HG03442 (cell line): ENCODE measurements around the gene NCAM2.

Source experiments
- ATAC-seq: cut with Tn5 transposase; IDR thresholded peaks from one replicate; pipeline ENCODE4 v1.9.1; 2021; ENCODE audit warnings: mild to moderate bottlenecking, moderate library complexity; ENCODE audit not compliant: unreplicated experiment

Gene NCAM2

DNA sequence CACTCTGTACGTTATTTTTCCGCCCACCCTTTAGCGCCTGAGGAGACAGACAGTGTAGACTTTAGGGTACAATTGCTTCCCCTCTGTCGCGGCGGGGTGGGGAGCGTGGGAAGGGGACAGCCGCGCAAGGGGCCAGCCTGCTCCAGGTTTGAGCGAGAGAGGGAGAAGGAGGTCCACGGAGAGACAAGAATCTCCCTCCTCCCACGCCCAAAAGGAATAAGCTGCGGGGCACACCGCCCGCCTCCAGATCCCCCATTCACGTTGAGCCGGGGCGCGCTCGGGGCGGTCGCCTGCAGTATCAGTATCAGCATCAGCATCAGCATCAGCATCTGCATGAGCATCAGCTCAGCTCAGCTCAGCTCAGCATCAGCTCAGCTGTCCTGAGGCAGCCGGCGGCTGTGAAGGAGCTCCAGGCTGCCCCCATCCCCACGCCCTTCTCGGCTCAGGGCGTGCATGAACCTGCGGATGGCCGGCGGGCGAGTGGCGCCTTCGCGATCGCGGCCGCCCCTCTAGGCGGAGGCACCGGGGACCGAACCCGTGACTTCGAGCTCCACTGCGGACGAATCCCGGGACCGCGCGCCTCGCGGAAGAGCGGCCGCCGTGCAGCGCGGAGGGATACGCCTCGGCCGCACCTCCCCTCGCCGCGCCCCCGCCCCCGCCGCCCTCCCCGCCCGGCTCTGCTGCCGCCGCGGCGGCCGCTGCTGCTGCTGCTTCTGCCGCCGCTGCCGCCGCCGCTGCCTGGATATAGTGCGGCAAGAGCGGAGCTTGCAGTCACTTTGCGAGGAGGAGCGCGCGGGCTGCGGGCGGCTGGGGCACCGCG is at the start of gene NCAM2:
TSS of gene NCAM2 (plus strand) at position 774 of the 820 bp plus-strand sequence.
- peak; percentile 57 for ATAC-seq

DNA sequence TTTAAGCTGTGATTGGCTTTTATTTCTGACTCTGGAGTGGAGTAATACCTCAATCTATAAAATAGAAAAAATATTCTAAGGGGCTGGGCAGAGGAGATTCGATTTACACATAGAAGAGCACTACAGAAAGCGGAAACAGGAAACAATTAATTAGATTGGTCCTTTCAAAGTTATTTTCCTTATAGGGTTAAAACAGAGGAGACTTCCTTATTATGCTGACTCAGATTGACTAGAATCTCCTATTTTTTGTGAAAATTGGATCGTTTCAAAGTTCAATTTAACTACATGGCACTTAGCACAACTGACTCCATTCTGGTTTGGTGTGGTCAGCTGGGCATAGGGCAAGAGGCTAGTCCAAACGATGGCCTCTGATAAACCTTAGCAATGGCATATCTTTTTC is 48.3 kb upstream of the NCAM2 start:
- ATAC-seq, result no peak

DNA sequence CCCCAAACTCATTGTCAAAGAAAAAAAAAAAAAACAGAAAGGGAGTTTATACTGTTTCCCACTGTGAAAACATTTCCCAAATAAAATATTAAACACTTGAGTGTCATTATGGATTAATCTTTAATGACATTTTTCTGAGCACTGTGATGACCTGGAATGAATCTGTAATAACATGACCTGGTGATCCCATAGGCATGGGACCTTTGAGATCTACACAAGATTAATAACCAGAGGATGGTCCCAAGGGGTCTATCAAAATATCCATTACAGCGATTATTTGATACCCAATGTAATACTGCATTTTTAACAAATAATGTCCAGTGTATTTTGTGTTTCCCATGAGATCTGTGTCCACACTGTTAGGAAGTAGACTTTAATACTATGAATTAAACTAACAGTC is 32.4 kb upstream of the NCAM2 start:
- no peak for ATAC-seq

DNA sequence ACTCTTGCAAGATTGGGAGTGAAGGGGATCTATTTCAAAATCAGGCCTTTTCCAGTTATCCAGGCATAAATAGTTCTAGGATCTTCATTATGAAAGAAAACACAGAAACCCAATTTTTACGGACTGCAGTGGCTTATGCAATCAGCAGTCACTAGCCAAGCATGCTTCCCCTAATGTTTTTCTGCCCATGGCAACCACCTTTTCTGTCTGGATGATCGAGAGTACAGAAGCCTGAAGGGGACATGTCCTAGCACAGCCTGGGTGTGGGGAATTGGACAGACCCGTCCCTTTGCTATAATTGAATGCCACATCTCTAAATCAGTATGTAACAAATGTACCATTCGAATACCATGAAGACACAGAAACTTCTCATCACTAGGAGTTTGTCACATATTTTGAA is 29.8 kb upstream of the NCAM2 start:
- no peak for ATAC-seq

DNA sequence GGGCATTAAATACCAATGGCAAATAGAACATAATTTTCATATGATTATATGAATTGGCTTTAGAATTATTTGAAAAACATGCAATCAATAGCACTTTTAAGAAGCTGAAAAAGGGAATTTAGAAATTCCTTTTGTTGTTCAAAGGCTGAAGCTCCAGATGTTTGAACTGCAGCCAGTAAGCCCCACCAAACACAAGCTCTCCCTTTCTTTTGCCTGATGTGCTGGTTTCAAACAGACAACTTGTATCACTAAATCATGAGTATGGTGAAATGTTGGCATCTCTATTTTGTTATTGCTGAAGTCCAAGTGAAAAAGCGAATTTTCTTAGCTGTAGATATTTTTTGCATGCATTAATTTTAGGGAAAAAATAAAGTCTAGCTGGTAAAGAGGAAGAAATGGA is 27.5 kb upstream of the NCAM2 start:
- ATAC-seq, result no peak

DNA sequence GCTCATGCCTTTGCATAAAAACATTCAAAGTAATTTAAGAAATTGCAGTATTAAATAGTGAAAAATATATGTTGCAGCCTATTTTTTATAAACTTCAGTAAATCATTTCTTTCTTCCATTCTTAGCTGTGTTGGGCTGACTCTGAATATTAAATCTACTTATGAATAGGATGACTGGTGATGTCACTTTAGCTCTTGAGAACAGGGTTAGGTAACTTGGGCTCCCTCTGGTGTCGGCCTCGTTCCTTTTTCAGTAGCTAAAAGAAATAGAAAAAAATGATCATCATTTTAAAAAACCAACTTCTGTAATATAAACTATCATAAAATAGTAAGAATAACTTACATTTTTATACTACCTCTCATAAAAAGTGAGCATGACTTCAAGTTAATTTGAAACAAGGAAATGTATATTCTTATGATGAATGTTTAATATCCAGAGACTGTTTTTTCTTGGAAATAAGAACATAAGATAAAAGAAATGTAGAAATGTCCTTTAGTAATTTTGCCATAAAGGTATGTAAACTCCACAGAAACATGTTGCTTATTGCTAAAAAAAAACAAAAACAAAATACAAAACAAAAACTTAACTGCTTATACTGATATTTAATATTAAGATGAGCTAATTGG is 26.8 kb upstream of the NCAM2 start:
- no peak for ATAC-seq

DNA sequence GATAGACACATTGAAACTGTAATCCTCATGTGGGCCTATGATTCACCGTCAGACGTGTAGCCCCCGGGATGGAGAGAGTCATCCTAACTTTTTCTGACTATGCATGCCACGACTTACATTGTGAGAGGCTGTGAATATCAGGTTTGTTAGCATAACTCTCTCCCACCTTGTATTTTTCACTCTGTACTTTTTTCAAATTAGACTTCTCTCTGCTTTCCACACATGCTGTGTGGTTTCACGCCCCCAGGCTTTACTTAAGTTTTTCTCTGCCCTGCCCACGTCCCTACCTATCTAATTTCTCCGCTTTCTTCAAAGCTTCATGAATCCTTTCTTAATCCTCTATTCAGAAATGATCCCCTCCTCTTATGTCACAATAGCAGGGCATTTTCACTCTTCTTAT is 3.4 kb upstream of the NCAM2 start:
- no peak for ATAC-seq

DNA sequence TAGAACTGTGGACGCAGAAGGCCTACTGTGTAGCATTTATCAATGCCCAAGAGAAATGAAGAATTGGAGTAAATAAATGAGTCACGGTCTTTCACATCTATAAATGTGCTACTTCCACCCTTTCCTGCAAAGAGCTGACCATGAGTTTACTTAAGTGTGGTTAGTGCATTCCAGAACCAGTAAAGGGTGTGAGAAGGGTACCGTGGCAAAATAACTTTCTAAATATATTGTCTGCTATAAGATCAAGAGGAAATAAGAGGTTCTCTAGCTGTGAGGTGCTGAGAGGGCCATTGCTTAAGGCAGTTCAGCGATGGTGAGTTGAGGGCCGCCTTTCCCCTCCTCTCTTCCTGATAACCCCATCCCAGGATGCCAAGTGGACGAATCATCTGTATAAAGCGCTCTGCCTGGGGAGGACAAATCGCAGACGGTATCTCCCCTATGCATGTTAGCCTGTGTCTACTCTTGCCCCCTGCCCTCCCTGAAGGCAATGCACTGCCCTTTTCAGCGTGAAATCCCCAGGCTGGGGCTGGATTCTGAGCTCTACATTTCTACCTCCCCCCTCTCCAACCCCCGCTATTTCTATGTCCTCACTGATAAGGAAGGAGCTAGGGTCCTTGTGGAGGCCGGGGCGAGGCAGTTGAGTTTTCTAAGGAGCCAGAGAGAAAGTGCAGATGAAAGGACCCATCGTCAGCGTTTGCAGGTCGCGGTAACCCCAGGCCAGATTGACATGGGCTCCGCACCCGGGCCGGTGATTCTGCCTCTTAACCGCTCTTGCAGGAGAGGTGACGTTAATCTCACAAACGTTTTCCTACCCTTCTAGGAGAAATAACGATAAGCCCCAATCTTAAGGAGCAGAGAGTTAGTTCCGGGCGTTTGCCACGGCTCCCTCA is 1.5 kb upstream of the NCAM2 start:
- no peak for ATAC-seq

DNA sequence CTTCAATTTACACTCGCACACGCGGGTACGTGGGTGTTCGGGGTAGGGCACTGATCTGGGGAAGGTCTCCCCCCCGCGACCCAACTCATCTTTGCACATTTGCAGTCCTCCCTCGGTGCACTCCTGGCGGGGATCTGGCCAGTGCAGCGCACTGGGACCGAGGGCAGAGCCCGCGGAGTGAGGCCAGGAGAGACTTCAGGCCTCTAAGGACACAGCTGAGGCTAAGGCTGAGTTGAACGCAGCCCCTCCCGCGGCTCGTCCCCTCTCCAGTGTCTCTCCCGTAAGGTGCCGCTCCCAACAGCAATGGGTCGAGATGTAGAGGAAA is 936 bp upstream of the NCAM2 start:
- ATAC-seq, result no peak

DNA sequence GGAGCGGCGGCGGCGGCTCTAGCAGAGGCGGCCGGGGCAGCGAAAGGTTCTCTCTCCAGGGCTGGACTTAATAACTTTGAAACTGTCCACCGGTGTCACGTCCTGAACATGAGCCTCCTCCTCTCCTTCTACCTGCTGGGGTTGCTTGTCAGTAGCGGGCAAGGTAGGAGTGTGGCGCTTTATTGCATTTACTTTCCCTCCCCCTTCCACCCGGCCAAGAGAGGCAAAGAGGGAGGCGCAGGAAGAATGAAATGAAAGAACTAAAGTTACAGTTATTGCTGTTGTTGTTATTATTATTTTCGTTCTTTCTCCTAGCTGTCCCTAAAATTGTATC is 214 bp downstream of the NCAM2 start:
- ATAC-seq, result no peak

DNA sequence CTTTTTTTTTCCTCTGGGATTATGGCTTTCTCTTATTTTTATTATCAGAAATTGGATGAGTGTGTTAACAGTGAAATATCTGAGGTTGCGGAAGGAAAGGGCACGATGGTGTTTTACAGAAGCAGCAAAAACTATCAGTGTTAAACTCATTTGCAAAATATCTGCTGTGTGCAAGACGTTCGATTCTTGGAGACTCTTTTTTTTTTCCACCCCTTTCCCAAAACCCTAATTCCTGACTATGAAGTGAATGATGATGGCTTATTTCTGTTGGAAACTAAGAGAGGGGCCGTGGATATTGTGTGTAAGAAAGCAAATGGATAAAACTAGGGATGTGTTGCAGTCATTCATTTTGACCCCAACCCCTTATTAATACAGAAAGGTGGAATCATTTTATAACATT is 677 bp downstream of the NCAM2 start:
- ATAC-seq, result no peak

DNA sequence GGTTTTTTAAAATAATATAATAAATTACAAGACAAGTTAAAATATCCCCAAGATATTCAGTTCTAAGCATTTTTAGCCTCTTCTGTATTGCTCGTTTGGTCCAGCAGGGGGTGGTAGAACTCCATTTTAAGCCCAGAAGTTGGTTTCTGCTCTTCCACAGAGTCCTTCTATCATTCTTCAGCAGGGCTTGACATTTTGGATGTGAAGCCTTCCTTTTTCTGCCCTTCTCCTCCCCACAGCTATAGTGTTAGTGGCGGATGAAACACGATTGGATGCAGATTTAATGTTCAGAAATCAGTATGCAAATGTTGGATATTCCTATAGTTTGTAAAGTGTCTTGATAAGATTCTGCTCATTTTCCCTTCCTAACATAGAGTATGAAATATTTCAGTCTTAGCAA is 1.4 kb downstream of the NCAM2 start:
- no peak for ATAC-seq

DNA sequence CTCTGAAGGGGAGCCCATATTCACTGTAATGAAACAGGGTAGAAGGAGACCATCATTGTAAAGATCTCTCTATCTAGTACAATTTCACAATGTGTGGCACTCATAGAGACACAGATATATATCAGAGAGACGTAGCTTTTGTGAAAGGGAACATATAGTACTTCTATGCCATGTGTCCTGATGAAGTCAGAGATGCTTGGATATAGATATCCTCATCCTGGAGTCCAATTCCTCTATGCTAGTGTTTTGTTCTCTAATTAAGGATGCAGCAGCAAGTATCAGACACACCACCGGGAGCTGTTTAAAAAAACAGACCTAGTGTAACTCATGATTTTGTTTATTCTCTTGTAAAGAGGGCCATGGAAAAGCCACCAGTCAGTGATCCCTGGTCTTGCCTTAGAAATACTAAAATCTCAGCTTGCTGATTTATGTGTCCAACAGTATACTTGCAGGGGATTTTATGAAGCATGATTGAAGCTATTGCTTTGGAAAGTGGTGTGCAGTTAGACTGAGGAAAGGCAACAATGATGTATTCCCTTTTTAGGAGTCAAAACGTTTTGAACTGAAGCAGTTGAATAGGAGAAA is 2.5 kb downstream of the NCAM2 start:
- ATAC-seq, result no peak

DNA sequence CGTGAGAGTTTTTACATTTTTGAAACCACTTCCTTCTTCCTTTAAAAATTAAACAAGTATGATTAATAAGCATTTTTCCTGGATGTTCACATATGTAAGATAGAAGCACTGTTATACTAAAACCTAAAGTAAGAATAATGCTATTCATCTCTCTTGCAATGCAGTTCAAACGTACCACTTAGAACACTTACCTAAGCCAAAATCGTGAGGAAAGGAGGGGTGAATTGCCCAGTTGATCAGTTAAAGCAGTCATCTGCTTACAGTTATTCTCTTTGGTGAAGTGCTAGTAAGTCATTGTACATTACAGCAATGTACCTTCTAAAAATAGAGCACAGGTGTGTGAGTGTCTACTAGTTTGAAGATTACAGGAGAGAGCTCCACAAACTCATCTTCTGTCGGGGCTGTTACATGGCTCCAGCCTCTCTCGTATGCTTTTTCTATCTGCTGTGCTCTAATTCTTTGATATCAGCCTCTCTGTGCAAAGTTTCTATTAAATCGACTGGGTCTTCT is 3.4 kb downstream of the NCAM2 start:
- ATAC-seq, result no peak

DNA sequence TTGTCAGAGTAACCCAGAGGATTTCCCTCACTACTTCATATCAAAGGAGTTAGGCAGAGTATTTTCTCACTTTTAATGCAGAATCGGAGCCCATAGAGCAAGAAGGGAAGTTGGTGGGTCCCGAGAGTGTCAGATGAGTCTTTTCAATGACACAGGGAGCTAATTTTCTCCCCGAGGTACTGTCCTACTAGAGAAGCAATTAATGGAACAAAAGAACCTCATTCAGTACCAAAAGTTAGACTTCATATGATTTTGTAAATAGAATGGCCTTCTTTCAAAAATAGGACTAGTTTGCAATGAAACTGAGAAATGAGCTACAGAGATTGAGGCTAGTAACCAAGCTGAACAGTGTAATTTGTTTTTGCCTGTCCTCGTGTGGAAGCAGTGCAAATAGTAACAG is 3.9 kb downstream of the NCAM2 start:
- ATAC-seq, result no peak

DNA sequence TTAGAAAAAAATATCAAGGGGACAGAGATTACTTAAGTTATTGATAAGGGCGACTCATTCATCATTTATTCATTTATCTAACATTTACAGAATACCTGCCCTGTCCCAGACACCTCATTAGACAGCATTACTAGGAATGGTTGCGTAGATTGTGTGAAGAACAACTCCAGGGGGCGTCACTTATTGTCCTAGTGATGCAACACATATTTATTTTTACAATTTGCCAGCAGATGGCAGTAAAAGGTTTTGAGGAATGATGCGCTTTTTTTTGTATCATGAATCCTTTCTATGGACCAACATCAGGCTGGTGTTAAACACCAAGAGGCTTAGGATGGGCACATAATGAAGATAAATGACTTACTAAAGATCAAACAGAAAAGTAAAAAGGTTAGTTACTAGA is 5.5 kb downstream of the NCAM2 start:
- no peak for ATAC-seq

DNA sequence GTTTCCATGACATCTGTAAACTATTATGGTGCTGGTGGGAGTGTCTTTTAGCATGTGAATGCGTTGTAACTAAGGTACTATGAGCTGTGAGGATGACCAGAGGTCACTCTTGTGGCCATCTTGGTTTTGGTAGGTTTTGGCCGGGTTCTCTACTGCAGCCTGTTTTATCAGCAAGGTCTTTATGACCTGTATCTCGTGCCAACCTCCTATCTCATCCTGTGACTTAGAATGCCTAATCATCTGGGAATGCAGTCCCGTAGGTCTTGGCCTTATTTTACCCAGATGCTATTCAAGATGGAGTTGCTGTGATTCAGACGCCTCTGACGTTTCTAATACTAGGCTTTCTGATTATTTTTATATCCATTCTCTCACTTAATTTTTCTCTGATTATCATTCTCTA is 9.4 kb downstream of the NCAM2 start:
- ATAC-seq, result no peak

DNA sequence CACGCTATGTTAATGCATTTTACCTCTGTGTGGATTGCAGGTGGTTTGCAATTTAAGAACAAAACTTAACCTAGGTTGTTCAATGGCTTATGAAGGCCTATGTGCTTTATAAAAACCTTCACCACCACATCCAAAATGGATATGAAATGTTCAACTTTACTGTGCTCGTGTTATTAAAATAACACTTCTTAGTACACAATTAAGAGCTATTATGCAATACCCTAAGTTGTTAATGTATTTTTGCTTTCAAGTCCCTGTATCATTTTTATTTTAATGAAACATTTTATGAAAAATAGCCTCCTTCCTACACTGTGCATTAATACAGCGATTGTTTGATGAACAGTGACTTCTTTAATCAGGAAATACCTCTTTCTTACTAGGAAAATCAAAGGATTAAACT is 12.0 kb downstream of the NCAM2 start:
- no peak for ATAC-seq

DNA sequence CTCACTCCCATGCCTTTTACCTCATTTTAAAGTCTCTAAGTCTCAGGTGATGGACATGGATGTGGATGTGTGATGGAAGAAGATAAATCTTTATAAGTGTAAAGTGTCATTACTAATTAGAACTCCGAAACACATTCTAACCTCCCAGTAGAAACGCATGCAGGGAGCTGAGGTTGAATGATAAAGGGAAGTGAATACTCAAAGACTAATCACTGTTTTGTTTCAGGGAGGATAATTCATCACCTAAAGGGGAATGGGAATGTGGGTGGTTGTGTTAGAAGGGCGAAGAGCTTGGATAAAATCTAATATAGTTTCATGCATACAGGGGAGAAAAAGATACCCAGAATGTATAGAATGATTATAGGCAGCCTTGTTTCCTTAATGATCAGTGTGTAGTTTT is 12.5 kb downstream of the NCAM2 start:
- no peak for ATAC-seq

DNA sequence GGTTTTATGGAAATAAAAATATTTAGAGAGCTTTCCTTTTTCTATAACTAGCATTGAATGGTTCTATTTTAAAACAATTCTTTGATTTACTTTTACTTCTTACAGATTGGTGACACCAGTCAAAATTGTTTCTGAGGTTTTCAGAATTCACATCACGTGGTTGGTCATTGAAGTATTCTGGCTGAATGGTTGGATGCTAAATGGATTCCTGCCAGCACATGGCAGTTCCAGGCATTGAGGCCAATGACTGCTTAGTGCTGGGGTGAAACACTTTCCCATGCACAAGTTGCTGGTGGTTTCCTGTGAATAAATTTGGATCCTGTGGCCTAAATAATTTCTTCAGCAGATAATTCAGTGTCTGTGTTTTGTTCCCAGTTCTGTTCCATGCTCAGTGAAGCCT is 20.6 kb downstream of the NCAM2 start:
- ATAC-seq, result no peak

DNA sequence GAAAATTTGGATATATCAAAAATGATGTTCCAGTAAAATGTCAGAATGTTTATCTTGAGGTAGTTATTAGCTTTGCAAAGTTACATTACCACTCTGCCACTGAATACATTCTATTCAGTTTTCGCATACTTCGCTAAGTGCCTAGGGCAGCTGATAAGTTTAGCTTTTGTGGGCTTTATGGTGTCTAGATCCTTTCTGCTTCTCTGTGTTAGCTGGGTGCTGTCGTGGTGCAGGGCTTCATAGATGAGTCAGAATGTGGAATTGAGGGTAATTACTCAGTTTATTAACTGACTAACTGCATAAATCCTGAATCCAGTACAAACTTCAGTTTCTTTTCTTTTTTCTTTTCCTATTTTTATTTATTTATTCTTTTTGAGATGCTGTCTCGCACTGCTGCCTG is 21.5 kb downstream of the NCAM2 start:
- no peak for ATAC-seq
